Skin epidermis (tissue), 12 donors: ENCODE data around the gene ZNFX1.
"Not testable (repeated sequence)": the region's sequence is repeated elsewhere in the genome, so short reads cannot be mapped to it uniquely, and the experiment has no call there.

Experiments used
- H3K27ac ChIP-seq, 21 experiments: fragments of 200-600 bp; sonication (generic) in 11 of 21; one replicate each; pipeline ENCODE4 v1.5.0; 2020; ENCODE audit warnings: mild to moderate bottlenecking in 3 of 21, inconsistent platforms in 2 of 21, moderate library complexity in 2 of 21
- H3K4me3 ChIP-seq, 7 experiments: fragments of 200-600 bp; sonication (generic) in 2 of 7; one replicate each; pipeline ENCODE4 v1.5.0; 2020; ENCODE audit warnings: inconsistent platforms in 2 of 7, mild to moderate bottlenecking in 2 of 7, moderate library complexity in 1 of 7

The ZNFX1 gene

DNA sequence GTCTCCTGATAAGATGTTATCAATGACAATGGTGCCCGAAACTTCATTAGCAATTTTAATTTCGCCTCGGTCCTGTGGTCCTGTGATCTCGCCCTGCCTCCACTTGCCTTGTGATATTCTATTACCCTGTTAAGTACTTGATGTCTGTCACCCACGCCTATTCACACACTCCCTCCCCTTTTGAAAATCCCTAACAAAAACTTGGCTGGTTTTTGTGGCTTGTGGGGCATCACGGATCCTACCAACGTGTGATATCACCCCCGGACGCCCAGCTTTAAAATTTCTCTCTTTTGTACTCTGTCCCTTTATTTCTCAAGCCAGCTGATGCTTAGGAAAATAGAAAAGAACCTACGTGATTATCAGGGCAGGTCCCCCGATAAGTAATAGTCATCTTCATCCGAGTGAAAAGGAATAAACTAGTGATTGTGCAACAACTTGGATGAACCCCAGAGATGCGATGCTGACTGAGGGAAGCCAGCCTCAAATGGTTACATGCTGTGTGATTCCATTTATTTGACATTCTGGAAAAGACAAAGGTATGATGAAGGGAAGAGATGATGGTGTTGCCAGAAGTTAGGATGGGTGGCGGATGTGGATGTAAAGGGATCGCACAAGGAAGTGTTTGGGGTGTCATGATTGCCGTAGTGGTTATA, 16.3 kb upstream of the ZNFX1 start:
- H3K27ac ChIP-seq, H3K4me3 ChIP-seq: not testable (repeated sequence)

DNA sequence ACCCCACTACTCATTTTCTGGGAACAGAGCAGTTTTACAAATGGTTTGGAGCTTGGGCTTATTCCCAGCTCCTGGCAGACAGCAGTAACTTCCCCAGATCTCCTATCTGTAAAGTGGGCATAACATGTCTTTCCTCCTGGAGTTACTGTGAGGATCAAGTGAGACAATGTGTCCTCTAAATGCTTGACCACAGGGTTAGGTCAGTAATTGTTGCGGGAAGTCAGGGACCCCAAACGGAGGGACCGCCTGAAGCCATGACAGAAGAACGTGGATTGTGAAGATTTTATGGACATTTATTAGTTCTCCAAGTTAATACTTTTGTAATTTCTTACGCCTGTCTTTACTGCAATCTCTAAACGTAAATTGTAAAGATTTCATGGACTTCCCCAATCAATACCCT, 15.3 kb upstream of the ZNFX1 start:
- Histone ChIP-seq H3K27ac (no peak overlapping the region), H3K4me3 (no peak overlapping the region)

DNA sequence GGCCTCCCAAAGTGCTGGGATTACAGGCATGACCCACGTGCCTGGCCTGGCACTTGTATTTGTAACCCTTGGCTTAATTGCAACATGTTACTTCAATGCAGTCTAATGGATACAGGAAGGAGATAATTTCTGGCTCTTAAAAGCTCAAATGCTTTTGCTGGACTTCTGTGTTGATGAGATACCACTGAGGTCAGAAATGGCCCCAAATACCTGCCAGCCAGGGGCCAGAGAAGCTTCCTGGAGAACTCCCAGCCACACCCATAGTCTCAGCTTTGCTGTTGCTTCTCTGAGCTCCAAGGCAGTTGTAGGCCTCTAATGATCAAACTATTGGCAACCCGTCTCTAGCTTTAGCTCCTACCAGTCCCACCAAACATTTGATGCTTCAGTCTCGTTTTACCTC, 14.2 kb upstream of the ZNFX1 start:
- Histone ChIP-seq H3K27ac (no peak overlapping the region), H3K4me3 (no peak overlapping the region)

DNA sequence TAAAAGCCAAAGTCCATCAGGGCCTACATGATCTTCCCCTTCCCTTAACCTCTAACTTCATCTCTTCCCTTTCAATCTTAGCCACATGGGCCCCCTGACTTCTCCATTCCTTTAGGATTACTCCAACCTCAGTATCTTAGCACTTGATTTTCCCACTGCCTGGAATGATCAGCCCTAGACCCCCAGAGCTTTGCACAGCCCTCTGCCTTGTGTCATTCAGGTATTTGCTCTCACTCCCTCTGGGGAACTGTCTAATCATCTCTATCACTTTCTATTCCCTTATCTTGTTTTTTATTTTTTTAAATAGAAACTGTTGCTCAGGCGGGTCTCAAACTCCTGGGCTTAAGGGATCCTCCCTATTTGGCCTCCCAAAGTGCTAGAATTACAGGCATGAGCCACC, 13.3 kb upstream of the ZNFX1 start:
- H3K27ac ChIP-seq: no peak overlapping the region
- no peak overlapping the region for H3K4me3 ChIP-seq

DNA sequence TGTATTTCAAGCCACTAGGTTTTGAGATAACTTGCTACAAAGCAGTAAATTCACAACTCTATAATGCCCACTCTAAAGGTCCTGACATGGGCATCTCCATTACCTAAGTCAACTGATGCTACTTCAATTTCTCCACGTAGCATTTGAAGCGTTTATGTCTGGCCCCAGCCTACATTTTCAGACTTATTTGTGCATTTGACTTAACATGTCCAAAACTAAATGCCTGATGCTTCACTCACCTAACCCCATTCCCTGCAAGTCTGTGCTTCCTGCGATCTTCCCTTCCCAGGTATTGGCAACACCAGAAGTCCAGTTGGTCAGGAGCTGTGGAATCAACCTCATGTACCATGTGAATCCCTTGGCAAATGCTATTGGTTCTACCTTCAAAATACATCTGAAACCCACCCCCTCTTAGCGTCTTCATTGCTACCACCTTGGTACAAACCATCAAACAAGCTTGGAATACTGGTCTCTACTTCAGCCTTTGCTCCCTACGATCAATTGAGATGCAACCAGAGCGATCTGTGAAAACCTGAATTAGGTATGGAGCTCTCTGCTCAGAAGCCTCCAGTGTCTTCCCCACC, 12.8 kb upstream of the ZNFX1 start:
- no peak overlapping the region for H3K27ac ChIP-seq
- no peak overlapping the region for H3K4me3 ChIP-seq

GRCh38 chr20:49288784-49289696, 11.2 kb upstream of the ZNFX1 start:
- Histone ChIP-seq H3K27ac (no peak overlapping the region), H3K4me3 (no peak overlapping the region)

DNA sequence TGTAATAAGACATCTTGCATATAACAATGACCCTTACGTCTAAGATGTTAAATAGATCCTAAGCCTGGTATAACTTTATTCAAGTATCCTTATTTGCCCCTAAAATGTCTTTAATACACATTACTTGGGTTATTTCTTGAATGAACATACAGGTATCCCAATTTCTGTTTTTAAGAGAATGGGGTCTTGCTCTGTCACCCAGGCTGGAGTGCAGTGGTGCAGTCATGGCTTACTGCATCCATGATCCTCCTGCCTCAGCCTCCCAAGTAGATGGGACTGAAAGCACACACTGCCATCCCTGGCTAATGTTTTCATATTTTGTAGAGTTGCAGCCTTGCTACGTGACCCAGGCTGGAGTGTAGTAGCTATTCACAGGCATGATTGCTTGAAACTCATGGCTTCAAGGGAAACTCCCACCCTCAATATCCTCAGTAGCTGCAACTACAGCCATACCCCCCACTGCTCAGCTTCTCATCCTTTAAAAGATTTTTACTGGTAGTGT, 10.4 kb upstream of the ZNFX1 start:
- H3K4me3 ChIP-seq: no peak overlapping the region
- H3K27ac ChIP-seq: no peak overlapping the region

DNA sequence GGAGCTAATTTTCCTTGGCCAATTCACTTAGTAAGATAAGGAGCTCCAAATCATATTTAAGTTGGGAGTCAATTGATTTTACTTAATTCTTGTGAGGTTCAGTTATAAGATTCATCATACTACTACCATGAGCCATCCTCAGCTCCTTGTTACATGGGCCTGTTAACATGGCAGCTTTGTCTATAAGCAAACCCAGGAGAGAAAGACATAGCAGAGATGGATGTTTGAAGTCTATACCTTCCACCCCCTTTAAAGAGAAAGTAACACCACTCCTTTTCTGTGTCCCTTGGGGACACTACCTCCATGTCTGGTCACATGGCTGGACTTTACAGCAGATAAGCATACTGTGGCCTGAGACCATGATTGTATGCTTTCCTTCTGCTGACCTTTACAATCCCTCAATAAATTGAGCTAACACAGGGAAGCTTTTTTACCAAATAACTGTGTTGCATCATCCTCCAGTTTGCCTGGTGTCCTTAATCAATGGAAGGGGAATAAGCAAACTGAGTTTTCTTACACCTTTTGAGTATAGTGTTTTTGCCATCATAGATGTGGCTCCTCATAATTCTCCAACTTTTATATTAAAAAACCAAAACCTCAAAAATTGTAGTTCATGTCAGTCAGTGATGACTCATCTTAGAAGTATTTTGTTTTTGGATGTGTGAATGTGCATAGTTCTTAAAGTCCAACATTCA, 9.8 kb upstream of the ZNFX1 start:
- H3K27ac ChIP-seq: no peak overlapping the region
- H3K4me3 ChIP-seq: no peak overlapping the region

GRCh38 chr20:49286689-49287551, 9.1 kb upstream of the ZNFX1 start:
- H3K27ac ChIP-seq: no peak overlapping the region

DNA sequence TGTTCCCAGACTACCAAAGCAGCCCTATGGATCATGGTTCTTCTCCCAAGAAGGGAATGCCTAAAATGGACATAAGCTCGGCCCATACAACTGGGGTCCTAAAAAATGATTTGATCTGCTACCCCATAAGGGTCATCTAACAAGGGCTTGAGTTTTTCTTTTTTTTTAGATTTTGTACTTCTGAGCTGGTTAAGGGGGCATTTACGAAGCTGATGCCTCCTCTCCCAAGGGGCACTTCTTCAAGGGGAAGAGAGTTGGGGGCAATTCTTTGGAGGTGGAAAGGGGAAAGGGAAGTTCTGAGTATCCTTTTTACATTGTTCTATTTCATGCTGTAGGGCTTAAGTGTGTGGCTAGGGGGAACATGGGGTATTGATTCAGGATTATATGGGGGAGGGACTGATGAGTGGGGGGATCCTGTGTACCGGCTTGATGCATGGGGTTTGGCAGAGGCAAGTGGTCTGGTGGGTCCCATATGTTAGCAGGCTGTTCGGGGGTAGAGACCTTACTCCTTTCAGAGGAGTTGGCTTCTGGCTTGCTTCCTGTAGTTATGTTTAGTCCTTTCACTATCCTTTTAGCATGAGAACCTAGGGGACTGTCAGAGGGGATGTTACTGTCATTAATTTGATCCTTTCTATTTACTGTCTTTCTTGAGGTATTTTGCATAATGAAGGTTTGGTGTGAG, 8.1 kb upstream of the ZNFX1 start:
- H3K4me3 ChIP-seq: no peak overlapping the region
- no peak overlapping the region for H3K27ac ChIP-seq

More at GRCh38 chr20:49286689-49287551, 9.1 kb upstream of the ZNFX1 start:
- H3K4me3 ChIP-seq: no peak overlapping the region

GRCh38 chr20:49285233-49285668, 7.4 kb upstream of the ZNFX1 start:
- Histone ChIP-seq H3K4me3 (no peak overlapping the region), H3K27ac (no peak overlapping the region)

DNA sequence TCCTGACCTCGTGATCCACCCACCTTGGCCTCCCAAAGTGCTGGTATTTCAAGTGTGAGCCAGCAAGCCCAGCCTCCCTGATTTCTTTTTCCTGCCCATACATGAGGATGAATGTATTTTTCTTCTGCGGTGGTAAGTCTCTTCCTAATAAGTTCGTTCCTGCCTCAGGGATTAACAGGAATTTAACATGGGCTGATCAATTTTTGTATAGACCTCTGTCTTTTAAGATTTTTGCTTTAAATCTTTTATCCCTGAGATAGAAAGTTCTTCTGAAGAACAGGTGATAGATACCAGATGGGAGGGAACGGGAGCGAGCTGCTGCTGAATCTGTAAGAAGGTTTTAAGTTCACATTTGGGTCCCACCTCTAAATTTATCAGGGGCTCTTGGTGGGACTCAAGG, 7.0 kb upstream of the ZNFX1 start:
- no peak overlapping the region for H3K27ac ChIP-seq
- no peak overlapping the region for H3K4me3 ChIP-seq

DNA sequence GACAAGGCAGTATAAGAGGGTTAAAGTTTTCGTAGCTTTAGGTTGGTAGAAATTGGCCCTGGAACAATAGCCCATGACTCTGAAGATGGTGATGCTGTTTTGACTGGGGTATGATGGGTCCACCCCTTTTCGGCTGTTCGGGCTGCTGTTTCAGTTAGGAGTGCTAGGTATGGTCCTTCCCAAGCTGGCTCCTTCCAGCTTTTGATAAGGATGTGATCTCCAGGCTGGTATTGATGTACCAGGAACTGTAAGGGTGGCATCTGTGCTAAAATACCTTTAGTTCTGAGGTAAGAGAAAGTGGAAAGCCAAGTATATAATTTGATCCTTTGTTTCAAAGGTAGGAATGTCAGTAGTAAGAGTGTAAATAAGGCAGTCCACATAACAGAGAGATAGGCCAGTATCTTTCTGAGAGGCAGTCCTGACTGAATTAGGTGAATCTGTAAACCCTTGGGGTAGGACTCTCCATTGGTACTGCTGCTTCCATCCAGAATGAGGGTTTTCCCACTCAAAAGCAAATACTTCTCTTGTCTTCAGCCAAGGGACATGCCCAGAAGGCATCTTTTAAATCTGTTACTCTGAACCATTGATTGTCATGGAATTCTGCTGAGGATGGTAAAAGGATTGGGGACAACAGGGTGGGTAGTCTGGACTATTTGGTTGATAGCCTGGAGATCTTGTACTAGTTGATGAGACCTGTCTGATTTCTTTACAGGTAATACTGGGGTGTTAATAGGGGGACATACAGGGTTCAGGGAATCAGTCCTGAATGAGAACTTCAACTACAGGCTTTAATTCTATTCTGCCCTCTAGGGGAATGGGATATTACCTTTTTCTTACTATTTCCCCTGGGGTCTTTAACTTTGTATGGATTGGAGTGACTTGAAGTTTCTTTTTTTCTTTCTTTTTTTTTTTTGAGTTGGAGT, 6.1 kb upstream of the ZNFX1 start:
- no peak overlapping the region for H3K4me3 ChIP-seq
- H3K27ac ChIP-seq: no peak overlapping the region

DNA sequence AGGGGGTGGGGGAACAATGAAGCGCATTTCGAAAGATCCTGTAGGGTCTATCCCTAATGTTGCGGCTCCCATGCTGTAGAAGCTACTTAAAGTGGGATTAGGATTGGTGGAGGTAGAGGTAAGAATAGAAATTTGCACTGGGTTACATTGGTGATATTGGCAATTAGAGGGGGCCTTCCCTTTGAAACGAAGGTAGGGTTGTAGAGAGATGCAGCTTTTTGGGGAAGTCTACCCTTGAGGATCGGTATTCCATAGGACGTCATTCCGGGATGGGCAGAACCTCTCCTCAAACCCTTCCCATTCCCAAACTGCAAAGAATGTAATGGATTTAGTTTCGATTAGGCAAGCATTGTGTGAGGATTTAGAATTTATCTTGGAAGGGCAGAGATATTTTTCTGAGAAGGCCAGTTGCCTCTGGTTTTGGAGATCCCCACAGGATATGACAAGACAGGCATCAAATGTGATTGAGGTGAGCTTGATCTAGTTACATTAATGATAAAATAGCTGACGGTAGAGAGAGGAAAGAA, 5.4 kb upstream of the ZNFX1 start:
- no peak overlapping the region for H3K4me3 ChIP-seq
- H3K27ac ChIP-seq: no peak overlapping the region

GRCh38 chr20:49282584-49283171, 4.8 kb upstream of the ZNFX1 start:
- H3K27ac ChIP-seq: no peak overlapping the region
- no peak overlapping the region for H3K4me3 ChIP-seq

GRCh38 chr20:49281913-49282467, 4.1 kb upstream of the ZNFX1 start:
- Histone ChIP-seq H3K27ac (no peak overlapping the region), H3K4me3 (no peak overlapping the region)
